Transverse colon (tissue), 4 donors: Measurements from ENCODE around the gene IRF4. TPM values are rescaled to one million over a fixed set of nuclear protein-coding genes. Genes with fewer than 3 reads are reported as not detected.

ENCODE experiments used
- DNase-seq: peaks from one replicate; pipeline ENCODE4 v3.0.0-alpha.2; 2019
- H3K27ac ChIP-seq, 4 donors: fragments of 200-600 bp; sonication (generic); 2 replicates each; pipeline ENCODE4 v1.5.1; 2016 to 2018; ENCODE audit warnings: inconsistent platforms in 4 of 4
- H3K27me3 ChIP-seq: fragments of 200-600 bp; sonication (generic); 2 replicates; pipeline ENCODE4 v1.5.1; 2017; ENCODE audit warnings: inconsistent platforms
- H3K36me3 ChIP-seq, 4 donors: fragments of 200-600 bp; sonication (generic); 2 replicates each; pipeline ENCODE4 v1.5.1; 2017 to 2019; ENCODE audit warnings: inconsistent platforms in 4 of 4
- H3K4me1 ChIP-seq, 4 donors: fragments of 200-600 bp; sonication (generic); 2 replicates each; pipeline ENCODE4 v1.5.1; 2017 to 2020; ENCODE audit warnings: inconsistent platforms in 4 of 4
- H3K4me3 ChIP-seq, 4 donors: fragments of 200-600 bp; sonication (generic); 1 replicate in 1 of 4; 2 replicates in 3 of 4; pipeline versions ENCODE4 v1.5.1 to v1.6.1; 2017 to 2019; ENCODE audit warnings: inconsistent platforms in 4 of 4
- H3K9me3 ChIP-seq, 2 donors: fragments of 200-600 bp; sonication (generic); 2 replicates each; pipeline ENCODE4 v1.5.1; 2017 to 2019; ENCODE audit warnings: inconsistent platforms in 2 of 2
- EP300 ChIP-seq: sonication (generic); formaldehyde crosslinking; IDR thresholded peaks from one replicate; pipeline ENCODE4 v1.6.1; 2017; ENCODE audit warnings: antibody characterized with exemption, low read depth
- POLR2A ChIP-seq: fragments of 450-650 bp; IDR thresholded peaks from one replicate; pipeline ENCODE4 v1.6.1; 2016; ENCODE audit warnings: antibody characterized with exemption, mild to moderate bottlenecking, moderate library complexity
- POLR2AphosphoS5 ChIP-seq, 3 donors: sonication (generic); formaldehyde crosslinking; IDR thresholded peaks; one replicate each; pipeline ENCODE4 v1.6.1; 2016; ENCODE audit warnings: antibody characterized with exemption in 3 of 3
- WGBS, 2 donors: methylation state at CpG; one replicate each; pipeline ENCODE4 v1.1.5; 2018; ENCODE audit warnings: low coverage in 1 of 2; 5-methylcytosine and 5-hydroxymethylcytosine counted together
- in situ Hi-C, 4 donors: fragments of 200-750 bp; cut with MboI; loops; one replicate each; pipeline versions ENCODE4 v1.15.0 to v1.15.1; 2017; ENCODE audit warnings: low sequenced_read_pairs in 3 of 4, low pct_ligation_motif_present in 1 of 4, low pct_unique_long_range_greater_than_20kb in 1 of 4
- intact Hi-C: fragments of 100-400 bp; cut with DNase I; formaldehyde crosslinking; loops from one replicate; pipeline ENCODE4 v1.15.1; 2023; ENCODE audit warnings: low total_unique reads
- total RNA-seq, 4 donors: library from RNA; depleted of rRNA; stranded (reverse); fragments of >200 nt; gene quantifications; one replicate each; pipeline ENCODE4 v1.1.0, GENCODE V29; 2016
- TF ChIP-seq, protein P1 (sequence below), 5 experiments: fragments of 200-600 bp in 3 of 5; fragments of 450-650 bp in 2 of 5; sonication (generic) in 3 of 5; IDR thresholded peaks; 1 replicate in 2 of 5; 2 replicates in 3 of 5; pipeline ENCODE4 v1.5.1; 2016 to 2017; ENCODE audit warnings: antibody characterized with exemption in 5 of 5, inconsistent platforms in 3 of 5, mild to moderate bottlenecking in 2 of 5, moderate library complexity in 1 of 5

The IRF4 gene
- total RNA-seq, 4 donors from 2014 or later, result 0.40 to 18.4 (median 4.3) TPM

- 57 to 74% methylated on average over 2 to 10 of the region's 10 CpGs for WGBS, 2 donors
- peaks cover 62% of the 10 kb centered on the region for H3K27me3 ChIP-seq
- peaks cover 0 to 25% (median 17%) of the 10 kb centered on the region in 4 donors for H3K4me1 ChIP-seq
- no peaks in the 10 kb centered on the region for H3K36me3 ChIP-seq
- H3K27ac ChIP-seq, result no peak overlapping the region
- in situ Hi-C loops (no loop called here), intact Hi-C loops (no loop called here)
- TF ChIP-seq POLR2AphosphoS5 (IDR thresholded peaks at IDR 0.05) (no peak), EP300 (no peak), POLR2A (no peak)
- TF ChIP-seq, protein P1, sequence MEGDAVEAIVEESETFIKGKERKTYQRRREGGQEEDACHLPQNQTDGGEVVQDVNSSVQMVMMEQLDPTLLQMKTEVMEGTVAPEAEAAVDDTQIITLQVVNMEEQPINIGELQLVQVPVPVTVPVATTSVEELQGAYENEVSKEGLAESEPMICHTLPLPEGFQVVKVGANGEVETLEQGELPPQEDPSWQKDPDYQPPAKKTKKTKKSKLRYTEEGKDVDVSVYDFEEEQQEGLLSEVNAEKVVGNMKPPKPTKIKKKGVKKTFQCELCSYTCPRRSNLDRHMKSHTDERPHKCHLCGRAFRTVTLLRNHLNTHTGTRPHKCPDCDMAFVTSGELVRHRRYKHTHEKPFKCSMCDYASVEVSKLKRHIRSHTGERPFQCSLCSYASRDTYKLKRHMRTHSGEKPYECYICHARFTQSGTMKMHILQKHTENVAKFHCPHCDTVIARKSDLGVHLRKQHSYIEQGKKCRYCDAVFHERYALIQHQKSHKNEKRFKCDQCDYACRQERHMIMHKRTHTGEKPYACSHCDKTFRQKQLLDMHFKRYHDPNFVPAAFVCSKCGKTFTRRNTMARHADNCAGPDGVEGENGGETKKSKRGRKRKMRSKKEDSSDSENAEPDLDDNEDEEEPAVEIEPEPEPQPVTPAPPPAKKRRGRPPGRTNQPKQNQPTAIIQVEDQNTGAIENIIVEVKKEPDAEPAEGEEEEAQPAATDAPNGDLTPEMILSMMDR (IDR thresholded peaks at IDR 0.05), result no peak
- DNase-seq, result no peak
- H3K4me3 ChIP-seq, result no peak overlapping the region
- no peaks in the 10 kb centered on the region for H3K9me3 ChIP-seq
These were observed 4.0 kb downstream of the IRF4 start for GRCh38 chr6:395432-396125.

GRCh38 chr6:396126-396520 is 4.6 kb downstream of the IRF4 start:
- no peak for DNase-seq
- no peaks in the 10 kb centered on the region for H3K9me3 ChIP-seq
- H3K27ac ChIP-seq, result no peak overlapping the region
- H3K4me3 ChIP-seq, result no peak overlapping the region
- peaks cover 57% of the 10 kb centered on the region for H3K27me3 ChIP-seq
- no peaks in the 10 kb centered on the region for H3K36me3 ChIP-seq
- 87 to 92% methylated on average over 2 to 6 of the region's 6 CpGs for WGBS, 2 donors
- intact Hi-C loops, result no loop called here
- H3K4me1 ChIP-seq, result peaks cover 0 to 24% (median 17%) of the 10 kb centered on the region in 4 donors
- in situ Hi-C loops, result no loop called here
- TF ChIP-seq POLR2A (no peak), EP300 (no peak), POLR2AphosphoS5 (IDR thresholded peaks at IDR 0.05) (no peak)
- TF ChIP-seq, protein P1 (IDR thresholded peaks at IDR 0.05), result no peak

DNA sequence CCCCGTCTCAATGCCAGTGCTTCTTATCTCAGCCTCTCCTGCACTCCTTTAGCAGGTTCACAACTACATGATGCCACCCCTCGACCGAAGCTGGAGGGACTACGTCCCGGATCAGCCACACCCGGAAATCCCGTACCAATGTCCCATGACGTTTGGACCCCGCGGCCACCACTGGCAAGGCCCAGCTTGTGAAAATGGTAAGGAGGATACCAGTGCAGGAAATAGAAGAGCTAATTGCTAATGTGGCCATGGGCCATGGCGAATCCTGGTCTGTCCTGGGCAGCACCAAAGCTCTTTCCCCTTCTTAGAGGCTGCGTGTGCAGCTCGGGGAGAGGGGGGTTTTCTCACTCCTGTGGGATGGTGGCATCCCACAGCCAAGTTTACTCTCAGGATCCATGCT is 5.5 kb downstream of the IRF4 start:
- TF ChIP-seq POLR2A (no peak), EP300 (no peak), POLR2AphosphoS5 (IDR thresholded peaks at IDR 0.05) (no peak)
- TF ChIP-seq, protein P1 (IDR thresholded peaks at IDR 0.05), result no peak
- in situ Hi-C loops, result no loop called here
- H3K27me3 ChIP-seq, result peaks cover 48% of the 10 kb centered on the region
- no peak overlapping the region for H3K27ac ChIP-seq
- intact Hi-C loops, result no loop called here
- H3K4me1 ChIP-seq, result peaks cover 0 to 16% (median 13%) of the 10 kb centered on the region in 4 donors
- H3K9me3 ChIP-seq, result no peaks in the 10 kb centered on the region
- no peak for DNase-seq
- H3K36me3 ChIP-seq, result no peaks in the 10 kb centered on the region
- WGBS, 2 donors, result 91% methylated on average over 13 of the region's 13 CpGs; no CpG with 5 or more reads in 1 of the 2 donors
- H3K4me3 ChIP-seq, result no peak overlapping the region

DNA sequence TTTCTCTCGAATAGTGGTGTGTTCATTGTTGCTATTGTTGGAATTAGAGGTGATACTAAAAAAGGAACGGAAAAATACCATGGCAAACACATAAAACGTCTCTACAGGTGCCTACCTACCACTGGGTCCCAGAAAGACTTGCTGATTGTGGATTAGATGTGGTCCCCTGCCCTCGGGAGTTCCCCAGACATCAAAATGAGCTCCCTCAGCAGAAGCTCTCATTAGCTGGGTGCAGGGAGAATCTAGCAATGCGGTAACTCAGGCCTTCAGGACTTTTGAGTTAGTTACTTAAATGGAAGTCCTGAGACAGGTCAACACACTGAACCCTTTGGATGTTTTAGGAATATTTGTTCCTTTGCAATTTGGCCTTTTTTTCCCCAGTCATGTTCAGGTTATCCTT is 6.1 kb downstream of the IRF4 start:
- intact Hi-C loops, result no loop called here

More for the DNA sequence above, 6.1 kb downstream of the IRF4 start:
- H3K36me3 ChIP-seq, result no peaks in the 10 kb centered on the region
- H3K27ac ChIP-seq, result no peak overlapping the region
- H3K27me3 ChIP-seq, result peaks cover 42% of the 10 kb centered on the region
- in situ Hi-C loops, result no loop called here
- no peak for DNase-seq
- WGBS, 2 donors, result 52 to 75% methylated on average over 3 to 5 of the region's 5 CpGs
- H3K4me1 ChIP-seq, result peaks cover 0 to 11% (median 10%) of the 10 kb centered on the region in 4 donors
- TF ChIP-seq POLR2AphosphoS5 (IDR thresholded peaks at IDR 0.05), result no peak
- no peak overlapping the region for H3K4me3 ChIP-seq
- no peaks in the 10 kb centered on the region for H3K9me3 ChIP-seq
